HG02798 (cell line): ENCODE data around the gene MACROD1.
A peak's percentile ranks its signal among the peaks of the same experiment; 100 is the strongest.

ENCODE experiments used
- ATAC-seq: cut with Tn5 transposase; IDR thresholded peaks from one replicate; pipeline ENCODE4 v1.9.1; 2021; ENCODE audit warnings: mild to moderate bottlenecking; ENCODE audit not compliant: unreplicated experiment, poor library complexity

MACROD1 gene

DNA sequence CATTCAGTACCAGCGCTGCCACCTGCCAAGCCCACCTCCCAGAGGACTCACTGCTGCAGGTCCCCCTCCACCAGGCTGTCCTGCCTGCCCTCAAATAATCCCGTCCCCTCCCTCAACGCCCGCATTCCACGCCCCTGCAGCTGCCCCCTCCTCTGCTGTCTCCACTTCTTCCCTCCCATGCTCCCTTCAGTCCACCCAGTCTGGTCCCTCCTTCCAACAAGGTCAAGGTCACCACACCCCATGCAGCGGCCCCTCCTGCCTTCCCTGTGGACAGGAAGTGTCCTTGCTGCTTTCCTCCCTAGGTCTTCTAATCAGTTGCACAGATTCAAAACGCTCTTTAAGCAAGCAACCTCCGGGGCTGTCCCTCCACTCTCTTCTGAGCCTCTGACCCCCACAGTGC is 12.1 kb downstream of the MACROD1 start:
- ATAC-seq, result no peak

DNA sequence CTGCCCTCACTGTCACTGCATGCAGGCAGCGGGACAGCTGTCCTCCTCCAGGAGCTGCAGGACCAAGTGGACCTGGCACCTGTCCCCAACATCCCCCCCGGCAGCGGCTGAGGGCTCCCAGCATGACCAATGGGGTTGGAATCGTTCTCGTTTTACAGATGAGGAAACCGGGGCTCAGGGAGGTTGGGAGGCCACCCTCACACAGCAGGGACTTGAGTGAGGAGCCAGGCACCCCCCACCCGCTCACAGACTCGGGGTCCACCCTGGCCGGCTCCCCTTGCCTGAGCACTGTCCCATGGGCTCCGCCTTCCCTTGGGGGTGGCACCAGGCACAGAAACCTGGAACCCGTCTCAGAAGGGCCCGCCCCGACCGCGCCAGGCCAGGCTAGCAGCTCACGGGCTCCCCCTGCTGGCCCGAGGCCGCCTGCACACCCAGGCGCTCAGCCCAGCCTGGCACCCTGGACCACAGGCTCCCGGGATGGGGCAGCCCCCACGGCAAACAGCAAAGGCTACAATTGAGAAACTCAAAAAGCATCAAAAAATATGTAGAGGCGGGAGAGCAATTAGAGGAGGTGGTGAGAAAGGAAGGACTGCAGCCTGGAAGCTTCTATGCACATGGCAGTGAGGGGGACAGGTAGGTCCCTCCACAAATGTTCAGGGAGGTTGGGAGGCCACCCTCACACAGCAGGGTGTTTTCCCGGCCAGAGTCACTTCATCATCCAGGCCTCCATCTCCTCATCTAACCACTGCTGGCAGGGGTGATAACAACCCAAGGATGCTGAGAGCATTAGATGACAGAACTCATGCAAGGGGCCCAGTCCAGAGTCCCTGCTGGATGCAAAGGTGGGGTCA is 12.8 kb downstream of the MACROD1 start:
- ATAC-seq, result peak; percentile 73

GRCh38 chr11:64151337-64151736 is 14.6 kb downstream of the MACROD1 start:
- ATAC-seq, result no peak

DNA sequence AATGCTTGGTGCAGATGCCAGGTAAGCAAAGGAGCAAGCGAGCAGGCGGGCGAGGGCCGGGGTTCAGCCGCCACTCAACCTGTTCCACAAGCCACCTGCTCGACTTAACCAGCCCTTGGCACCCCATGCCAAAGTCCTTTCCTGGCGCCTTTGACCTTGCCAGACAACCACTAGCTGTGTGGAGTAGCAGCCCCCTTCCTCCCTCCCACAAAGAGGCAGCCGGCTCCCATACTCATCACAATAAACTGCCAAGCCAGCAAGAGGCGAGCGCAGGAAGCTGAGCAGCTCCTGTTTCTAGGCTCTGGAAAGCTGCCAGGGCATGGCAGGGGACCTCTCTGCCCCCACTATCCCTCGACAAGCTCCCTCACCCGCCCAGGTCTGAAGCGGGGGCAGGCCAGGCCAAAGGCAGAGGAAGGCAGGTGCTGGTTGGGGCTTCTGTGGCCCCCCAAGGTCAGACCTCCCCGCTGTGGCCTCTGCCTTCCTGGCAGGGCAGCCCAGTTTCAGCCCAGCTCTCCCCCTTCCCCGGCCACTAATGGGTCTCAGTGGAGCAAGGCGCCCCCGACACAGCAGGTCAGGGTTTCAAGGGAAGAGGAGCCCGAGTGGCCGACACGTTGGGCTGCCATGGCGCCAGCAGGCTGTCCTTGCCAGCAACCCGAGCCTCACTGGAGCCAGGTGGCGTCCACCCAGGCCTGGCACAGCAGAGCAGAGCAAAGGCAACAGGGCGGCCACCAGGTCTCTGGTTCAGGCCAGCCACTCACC is 15.3 kb downstream of the MACROD1 start:
- no peak for ATAC-seq

GRCh38 chr11:64150051-64150450 is 15.9 kb downstream of the MACROD1 start:
- ATAC-seq, result no peak

GRCh38 chr11:64148917-64149617 is 16.8 kb downstream of the MACROD1 start:
- ATAC-seq, result no peak

- ATAC-seq, result no peak
Measured at GRCh38 chr11:64148226-64148916, 17.5 kb downstream of the MACROD1 start.

GRCh38 chr11:64146036-64146955 is 19.6 kb downstream of the MACROD1 start:
- no peak for ATAC-seq

GRCh38 chr11:64144587-64145472 is 21.1 kb downstream of the MACROD1 start:
- no peak for ATAC-seq

DNA sequence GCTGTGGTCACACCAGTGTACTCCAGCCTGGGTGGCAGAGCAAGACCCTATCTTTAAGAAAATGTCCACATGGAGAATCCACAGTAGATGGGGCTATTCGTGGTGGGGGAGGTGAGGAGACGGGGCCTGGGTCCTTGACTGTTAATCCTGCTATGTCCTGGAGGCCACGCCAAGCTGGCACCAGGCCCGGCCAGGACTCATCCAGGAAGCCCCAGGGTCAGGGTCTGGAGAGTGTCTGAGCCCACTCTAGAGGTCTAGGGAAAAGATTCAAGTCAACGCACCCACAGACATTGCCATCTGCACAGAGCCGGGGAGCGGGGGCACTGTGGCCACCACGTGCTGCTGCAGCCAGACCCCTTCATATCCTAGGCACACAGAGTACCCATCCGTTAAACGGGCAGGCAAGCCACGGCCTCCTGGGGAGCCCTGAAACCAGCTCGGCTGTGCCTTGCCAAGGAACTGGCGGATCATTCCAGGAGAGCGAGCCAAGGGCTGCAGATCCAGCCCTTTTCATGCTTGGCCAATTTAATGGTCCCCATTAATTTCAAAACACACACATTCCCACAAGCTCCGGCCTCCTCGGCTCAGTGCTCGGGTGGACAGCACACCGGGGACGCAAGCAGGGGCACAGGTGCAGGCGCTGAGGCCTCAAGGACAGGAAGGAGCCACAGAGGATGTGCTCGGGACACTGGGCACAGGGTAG is 24.7 kb downstream of the MACROD1 start:
- no peak for ATAC-seq

DNA sequence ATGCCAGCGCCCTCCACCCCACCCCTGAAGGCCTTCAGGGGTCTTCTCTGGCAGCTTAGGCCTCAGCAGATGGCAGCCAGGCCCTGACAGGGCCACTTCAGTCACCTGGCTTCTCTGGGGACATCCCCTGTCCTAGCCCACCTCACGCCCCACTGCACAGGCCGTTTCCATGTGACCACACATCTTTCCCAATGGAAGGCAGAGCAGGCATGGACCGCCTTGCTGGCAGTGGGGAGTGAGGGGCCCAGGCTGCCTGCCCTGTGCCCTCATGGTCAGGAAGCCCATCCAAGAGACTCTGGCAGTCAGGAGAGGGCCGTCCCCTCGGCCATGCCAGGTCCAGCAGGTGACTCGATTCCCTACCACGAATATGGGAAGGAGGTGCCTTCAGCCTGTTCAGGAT is 25.8 kb downstream of the MACROD1 start:
- ATAC-seq, result no peak

- ATAC-seq, result no peak
Measured at GRCh38 chr11:64139049-64139448, 26.9 kb downstream of the MACROD1 start.

- no peak for ATAC-seq
Measured at GRCh38 chr11:64138398-64138797, 27.5 kb downstream of the MACROD1 start.

DNA sequence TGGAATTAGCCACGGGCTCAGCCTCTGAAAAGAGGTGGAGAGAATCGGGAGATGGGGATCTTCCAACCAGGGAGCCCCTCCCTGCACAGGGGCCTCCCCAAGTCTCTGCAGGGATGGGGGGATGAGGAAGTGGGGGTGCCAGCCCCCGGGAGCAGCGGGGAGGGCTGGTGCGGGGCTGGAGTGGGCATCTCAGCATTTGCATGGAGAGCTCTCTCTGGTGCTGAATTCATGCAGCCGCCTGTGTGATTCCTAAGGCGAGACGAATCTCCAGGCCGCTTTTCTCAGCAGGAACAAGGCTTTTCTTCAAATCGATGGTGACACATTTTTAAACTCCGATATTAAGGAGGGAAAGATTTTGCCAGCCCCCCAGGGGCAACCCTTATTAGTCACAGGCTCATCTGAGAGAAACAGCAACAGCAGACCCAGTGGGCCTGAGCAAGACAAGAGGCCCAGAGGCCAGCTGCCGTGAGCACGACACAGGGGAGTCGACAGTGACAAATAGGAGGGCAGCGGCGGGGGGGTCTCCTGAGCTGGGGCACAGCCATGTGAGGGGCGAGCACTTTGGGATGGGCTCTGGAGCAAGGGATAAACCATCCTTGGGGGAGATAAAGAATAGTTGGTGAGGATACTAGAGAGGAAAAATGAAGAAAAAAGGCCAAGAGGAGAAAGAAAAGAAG is 29.0 kb downstream of the MACROD1 start:
- no peak for ATAC-seq

DNA sequence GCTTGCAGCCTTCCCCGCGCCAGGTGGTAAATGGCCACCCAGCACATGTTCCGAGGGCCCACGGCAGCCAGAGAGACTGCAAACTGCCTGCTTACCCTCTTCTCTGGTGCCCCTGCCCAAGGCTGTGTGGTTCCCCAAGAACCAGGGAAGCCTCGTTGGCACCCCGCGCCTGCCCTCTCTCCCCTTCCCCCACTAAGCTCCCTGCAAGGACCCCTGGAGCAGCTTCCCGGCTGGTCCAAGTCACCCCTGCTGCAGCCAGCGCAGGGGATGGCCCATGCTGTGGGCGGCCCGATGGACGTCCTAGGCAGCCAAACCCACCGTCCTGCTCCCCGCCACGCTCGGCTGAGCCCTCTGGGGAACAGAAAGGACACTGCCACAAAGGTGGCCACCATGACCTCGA is 30.2 kb downstream of the MACROD1 start:
- ATAC-seq, result no peak

DNA sequence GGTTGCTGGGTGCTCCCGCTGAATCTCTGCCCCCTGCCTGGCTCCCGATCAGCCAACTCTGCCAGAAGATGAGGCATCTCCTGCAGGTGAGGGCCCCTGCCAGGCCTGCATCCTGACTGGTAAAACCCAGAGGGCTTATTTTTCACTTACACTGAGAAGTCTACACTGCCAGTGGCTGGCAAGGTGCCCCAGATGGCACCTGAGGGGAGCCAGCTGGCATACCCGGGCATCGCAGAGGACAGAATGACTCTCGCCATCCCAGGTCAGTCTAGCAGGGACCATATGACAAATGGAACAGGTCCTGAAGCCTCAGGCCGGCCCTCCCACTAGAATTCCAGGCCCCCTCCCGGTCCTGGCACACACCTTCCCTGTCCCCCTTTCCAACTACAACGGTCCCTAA is 30.9 kb downstream of the MACROD1 start:
- ATAC-seq, result no peak

GRCh38 chr11:64132982-64133705 is 32.8 kb downstream of the MACROD1 start:
- ATAC-seq, result no peak
